Left hindlimb (tissue), 1 donor: ENCODE results near the gene VPS11.

Experiments
- DNase-seq: peaks from one replicate; pipeline ENCODE4 v3.0.0-alpha.2; 2018

The VPS11 gene

GRCh38 chr11:119106564-119107537, 39.2 kb downstream of the VPS11 start, which contains the start of gene C2CD2L:
C2CD2L (plus strand) TSS chr11:119107344; CDS start chr11:119107742, 398 bp downstream.
- DNase-seq = peak; percentile 94

GRCh38 chr11:119107538-119108145, 40.0 kb downstream of the VPS11 start:
- no peak for DNase-seq

- no peak for DNase-seq
Observed at GRCh38 chr11:119108146-119108856, 40.7 kb downstream of the VPS11 start.

GRCh38 chr11:119108857-119109221, 41.2 kb downstream of the VPS11 start:
- no peak for DNase-seq

GRCh38 chr11:119109843-119110242, 42.2 kb downstream of the VPS11 start:
- DNase-seq = no peak

GRCh38 chr11:119110439-119110838, 42.8 kb downstream of the VPS11 start:
- no peak for DNase-seq

- no peak for DNase-seq
Observed at GRCh38 chr11:119111361-119111925, 43.8 kb downstream of the VPS11 start.

GRCh38 chr11:119112314-119113020, 44.8 kb downstream of the VPS11 start:
- DNase-seq = no peak

GRCh38 chr11:119113716-119114115, 46.1 kb downstream of the VPS11 start:
- no peak for DNase-seq

- no peak for DNase-seq
Observed at GRCh38 chr11:119114351-119114750, 46.7 kb downstream of the VPS11 start.

GRCh38 chr11:119115484-119116234, 48.0 kb downstream of the VPS11 start:
- no peak for DNase-seq

- DNase-seq = no peak
Observed at GRCh38 chr11:119116235-119116594, 48.6 kb downstream of the VPS11 start.

- no peak for DNase-seq
Observed at GRCh38 chr11:119116601-119117000, 49.0 kb downstream of the VPS11 start.

- no peak for DNase-seq
Observed at GRCh38 chr11:119117004-119117706, 49.5 kb downstream of the VPS11 start.

GRCh38 chr11:119118227-119118626, 50.6 kb downstream of the VPS11 start:
- no peak for DNase-seq

- no peak for DNase-seq
Observed at GRCh38 chr11:119118946-119119345, 51.3 kb downstream of the VPS11 start.

GRCh38 chr11:119120639-119121007, 53.0 kb downstream of the VPS11 start:
- peak; percentile 48 for DNase-seq

- peak; percentile 100 for DNase-seq
Observed at GRCh38 chr11:119121008-119121810, 53.6 kb downstream of the VPS11 start, which contains the start of gene HINFP. HINFP (plus strand) TSS chr11:119121580; CDS start chr11:119126945, 5,365 bp downstream.

GRCh38 chr11:119121811-119122124, 54.1 kb downstream of the VPS11 start:
- DNase-seq = no peak

GRCh38 chr11:119125821-119126220, 58.2 kb downstream of the VPS11 start:
- DNase-seq = no peak
